Astrocyte (in vitro differentiated cells and primary cell): ENCODE data around the gene DNAH5. TPM values are rescaled to one million over a fixed set of nuclear protein-coding genes. Genes with fewer than 3 reads are reported as not detected.

Experiments
- DNase-seq: peaks from one replicate; pipeline ENCODE4 v3.0.0-alpha.2; 2010; ENCODE audit warnings: low read depth
- FAIRE-seq: peaks from 2 replicates; lab custom pipeline; 2011; peaks lifted over from hg19 to GRCh38; lab: Jason Lieb, UNC
- H2AFZ ChIP-seq: 2 replicates; pipeline ENCODE4 v1.6.0; 2012; ENCODE audit warnings: low read depth, low read length, inconsistent platforms
- H3K27ac ChIP-seq: 2 replicates; pipeline ENCODE4 v1.5.1; 2011; ENCODE audit warnings: low read depth, low read length, inconsistent platforms
- H3K27me3 ChIP-seq: 2 replicates; pipeline ENCODE4 v1.6.0; 2011; ENCODE audit warnings: low read length, inconsistent platforms; ENCODE audit not compliant: insufficient read depth
- H3K36me3 ChIP-seq: 2 replicates; pipeline ENCODE4 v1.5.1; 2011; ENCODE audit warnings: low read length, inconsistent platforms; ENCODE audit not compliant: insufficient read depth
- H3K4me1 ChIP-seq: 2 replicates; pipeline ENCODE4 v1.5.1; 2011; ENCODE audit warnings: low read length, inconsistent platforms; ENCODE audit not compliant: insufficient read depth
- H3K4me2 ChIP-seq: 2 replicates; pipeline ENCODE4 v1.6.0; 2012; ENCODE audit warnings: low read length, inconsistent platforms
- H3K4me3 ChIP-seq: 2 replicates; pipeline ENCODE4 v1.5.1; 2011; ENCODE audit warnings: low read depth, mild to moderate bottlenecking, low read length, inconsistent platforms; ENCODE audit not compliant: insufficient read depth
- H3K79me2 ChIP-seq: 2 replicates; pipeline ENCODE4 v1.6.0; 2012; ENCODE audit warnings: mild to moderate bottlenecking, low read length, inconsistent platforms; ENCODE audit not compliant: insufficient read depth
- H3K9ac ChIP-seq: 2 replicates; pipeline ENCODE4 v1.6.0; 2012; ENCODE audit warnings: mild to moderate bottlenecking, low read length, inconsistent platforms
- H3K9me3 ChIP-seq: 2 replicates; pipeline ENCODE4 v1.5.1; 2012; ENCODE audit warnings: low read depth, mild to moderate bottlenecking, low read length, inconsistent platforms; ENCODE audit not compliant: insufficient read depth
- H4K20me1 ChIP-seq: 2 replicates; pipeline ENCODE4 v1.6.0; 2012; ENCODE audit warnings: low read length, inconsistent platforms; ENCODE audit not compliant: insufficient read depth
- H3K27ac Mint-ChIP-seq: one replicate; pipeline ENCODE4 v1.8.0; 2021; ENCODE audit warnings: mild to moderate bottlenecking, mixed read lengths; ENCODE audit not compliant: unreplicated experiment
- H3K27me3 Mint-ChIP-seq: one replicate; pipeline ENCODE4 v1.8.0; 2021; ENCODE audit warnings: low read depth, mixed read lengths; ENCODE audit not compliant: unreplicated experiment
- H3K36me3 Mint-ChIP-seq: one replicate; pipeline ENCODE4 v1.8.0; 2021; ENCODE audit warnings: low read depth, mixed read lengths; ENCODE audit not compliant: unreplicated experiment
- H3K4me1 Mint-ChIP-seq: one replicate; pipeline ENCODE4 v1.8.0; 2021; ENCODE audit warnings: low read depth, mixed read lengths; ENCODE audit not compliant: unreplicated experiment
- H3K4me3 Mint-ChIP-seq: one replicate; pipeline ENCODE4 v1.8.0; 2021; ENCODE audit warnings: mild to moderate bottlenecking, moderate library complexity, mixed read lengths; ENCODE audit not compliant: unreplicated experiment
- H3K9me3 Mint-ChIP-seq: one replicate; pipeline ENCODE4 v1.8.0; 2021; ENCODE audit warnings: mild to moderate bottlenecking, mixed read lengths; ENCODE audit not compliant: unreplicated experiment
- EZH2 ChIP-seq: IDR thresholded peaks from 2 replicates; pipeline ENCODE4 v1.6.1; 2012; ENCODE audit warnings: mild to moderate bottlenecking, low read length, inconsistent platforms; ENCODE audit not compliant: insufficient read depth
- total RNA-seq: library from RNA; stranded (reverse); gene quantifications from 2 replicates; pipeline ENCODE4 v1.2.1, GENCODE V29; 2021
- TF ChIP-seq, protein P1 (sequence below): IDR thresholded peaks from 2 replicates; pipeline ENCODE4 v1.5.1; 2011; ENCODE audit warnings: low read depth, mild to moderate bottlenecking, inconsistent platforms, low read length, moderate library complexity; ENCODE audit not compliant: insufficient read depth

Gene DNAH5
- total RNA-seq, 1 donor from 2014 or later, result 3.4 TPM

DNA sequence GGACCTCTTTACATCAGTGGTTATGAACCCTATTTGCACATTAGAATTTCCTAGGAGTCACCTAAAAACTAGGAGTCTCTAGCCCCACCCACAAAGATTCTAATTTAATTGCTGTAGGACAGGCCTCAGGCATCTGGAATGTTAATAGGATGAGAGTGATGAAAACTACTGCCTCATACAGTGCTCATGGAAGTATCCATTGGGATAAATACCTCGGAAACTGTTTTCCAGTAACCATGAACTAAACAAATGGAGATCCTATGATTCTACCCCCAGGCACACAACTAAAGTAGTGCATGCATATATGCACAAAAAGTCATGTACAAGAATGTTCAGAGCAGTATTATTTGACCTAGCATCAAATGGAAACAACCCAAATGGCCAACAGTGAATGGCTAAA is 286.3 kb downstream of the DNAH5 start:
- no peaks in the 10 kb centered on the region for H3K79me2 ChIP-seq
- H3K9me3 ChIP-seq, result no peaks in the 10 kb centered on the region
- H4K20me1 ChIP-seq, result no peaks in the 10 kb centered on the region
- no peak overlapping the region for H3K4me3 Mint-ChIP-seq
- H3K9me3 Mint-ChIP-seq, result no peaks in the 10 kb centered on the region
- no peaks in the 10 kb centered on the region for H3K27me3 ChIP-seq
- no peaks in the 10 kb centered on the region for H3K4me1 ChIP-seq
- no peak for DNase-seq
- no peak overlapping the region for H2AFZ ChIP-seq
- H3K4me1 Mint-ChIP-seq, result peaks cover 14% of the 10 kb centered on the region
- FAIRE-seq, result no peak
- no peak overlapping the region for H3K4me3 ChIP-seq
- TF ChIP-seq, protein P1, sequence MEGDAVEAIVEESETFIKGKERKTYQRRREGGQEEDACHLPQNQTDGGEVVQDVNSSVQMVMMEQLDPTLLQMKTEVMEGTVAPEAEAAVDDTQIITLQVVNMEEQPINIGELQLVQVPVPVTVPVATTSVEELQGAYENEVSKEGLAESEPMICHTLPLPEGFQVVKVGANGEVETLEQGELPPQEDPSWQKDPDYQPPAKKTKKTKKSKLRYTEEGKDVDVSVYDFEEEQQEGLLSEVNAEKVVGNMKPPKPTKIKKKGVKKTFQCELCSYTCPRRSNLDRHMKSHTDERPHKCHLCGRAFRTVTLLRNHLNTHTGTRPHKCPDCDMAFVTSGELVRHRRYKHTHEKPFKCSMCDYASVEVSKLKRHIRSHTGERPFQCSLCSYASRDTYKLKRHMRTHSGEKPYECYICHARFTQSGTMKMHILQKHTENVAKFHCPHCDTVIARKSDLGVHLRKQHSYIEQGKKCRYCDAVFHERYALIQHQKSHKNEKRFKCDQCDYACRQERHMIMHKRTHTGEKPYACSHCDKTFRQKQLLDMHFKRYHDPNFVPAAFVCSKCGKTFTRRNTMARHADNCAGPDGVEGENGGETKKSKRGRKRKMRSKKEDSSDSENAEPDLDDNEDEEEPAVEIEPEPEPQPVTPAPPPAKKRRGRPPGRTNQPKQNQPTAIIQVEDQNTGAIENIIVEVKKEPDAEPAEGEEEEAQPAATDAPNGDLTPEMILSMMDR, result no peak
- no peak for TF ChIP-seq EZH2
- H3K36me3 Mint-ChIP-seq, result no peaks in the 10 kb centered on the region
- H3K36me3 ChIP-seq, result no peaks in the 10 kb centered on the region
- no peak overlapping the region for H3K4me2 ChIP-seq
- no peak overlapping the region for H3K27ac Mint-ChIP-seq
- no peak overlapping the region for H3K27ac ChIP-seq
- H3K27me3 Mint-ChIP-seq, result no peaks in the 10 kb centered on the region
- no peak overlapping the region for H3K9ac ChIP-seq

DNA sequence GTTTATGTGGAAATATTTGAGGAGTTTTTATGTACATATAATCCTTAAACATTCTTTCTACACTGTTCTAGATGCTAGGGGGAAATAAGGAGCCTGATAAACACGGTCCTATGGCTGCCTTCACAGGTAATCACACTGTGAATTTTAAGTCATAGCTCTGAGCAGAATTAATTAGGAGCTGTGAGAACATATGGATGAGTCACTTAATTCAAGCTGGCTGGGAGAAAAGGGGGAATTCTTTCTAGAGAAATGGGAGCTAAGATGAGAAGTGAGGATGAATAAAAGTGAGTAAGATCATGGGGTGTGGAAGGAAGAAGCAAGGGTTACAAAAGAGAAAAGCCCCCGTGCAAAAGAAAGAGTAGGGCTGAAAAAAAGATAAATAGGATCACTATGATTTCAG is 290.8 kb downstream of the DNAH5 start:
- Histone ChIP-seq H2AFZ (no peak overlapping the region), H4K20me1 (no peaks in the 10 kb centered on the region), H3K27me3 (no peaks in the 10 kb centered on the region), H3K79me2 (no peaks in the 10 kb centered on the region), H3K9ac (no peak overlapping the region), H3K4me1 (no peaks in the 10 kb centered on the region), H3K4me2 (no peak overlapping the region), H3K36me3 (no peaks in the 10 kb centered on the region), H3K27ac (no peak overlapping the region), H3K9me3 (no peaks in the 10 kb centered on the region), H3K4me3 (no peak overlapping the region)
- H3K4me3 Mint-ChIP-seq, result no peak overlapping the region
- no peak overlapping the region for H3K27ac Mint-ChIP-seq
- H3K27me3 Mint-ChIP-seq, result no peaks in the 10 kb centered on the region
- peaks cover 9% of the 10 kb centered on the region for H3K9me3 Mint-ChIP-seq
- no peak for DNase-seq
- TF ChIP-seq, protein P1, result no peak
- TF ChIP-seq EZH2, result no peak
- no peak for FAIRE-seq
- H3K4me1 Mint-ChIP-seq, result peaks cover 4% of the 10 kb centered on the region
- H3K36me3 Mint-ChIP-seq, result no peaks in the 10 kb centered on the region

- Mint-ChIP-seq H3K36me3 (no peaks in the 10 kb centered on the region), H3K27me3 (no peaks in the 10 kb centered on the region), H3K4me3 (no peak overlapping the region), H3K9me3 (peaks cover 10% of the 10 kb centered on the region), H3K4me1 (no peaks in the 10 kb centered on the region), H3K27ac (no peak overlapping the region)
- FAIRE-seq (no peak), DNase-seq (no peak)
- H3K36me3 ChIP-seq, result no peaks in the 10 kb centered on the region
- H3K4me3 ChIP-seq, result no peak overlapping the region
- no peaks in the 10 kb centered on the region for H3K79me2 ChIP-seq
- TF ChIP-seq, protein P1, result no peak
- TF ChIP-seq EZH2, result no peak
- no peaks in the 10 kb centered on the region for H4K20me1 ChIP-seq
- no peaks in the 10 kb centered on the region for H3K27me3 ChIP-seq
- no peaks in the 10 kb centered on the region for H3K4me1 ChIP-seq
- H3K9ac ChIP-seq, result no peak overlapping the region
- no peaks in the 10 kb centered on the region for H3K9me3 ChIP-seq
- no peak overlapping the region for H3K27ac ChIP-seq
- no peak overlapping the region for H3K4me2 ChIP-seq
- no peak overlapping the region for H2AFZ ChIP-seq
Observed at GRCh38 chr5:13649656-13650055, 294.8 kb downstream of the DNAH5 start.
